22Rv1 (cell line): Measurements from ENCODE around the gene SLC28A3.

Experiments used
- CTCF ChIP-seq: fragments of 450-650 bp; IDR thresholded peaks from 2 replicates; pipeline ENCODE4 v1.5.1; 2017; ENCODE audit warnings: mild to moderate bottlenecking
- ZFX ChIP-seq: fragments of 450-650 bp; IDR thresholded peaks from 2 replicates; pipeline ENCODE4 v1.6.1; 2017; ENCODE audit warnings: antibody characterized with exemption, borderline replicate concordance

- TF ChIP-seq CTCF (no peak), ZFX (no peak)
Measured at GRCh38 chr9:84271921-84272556, 68.5 kb downstream of the SLC28A3 start.
